ENCODE measurements around the gene MEGF11.

DNA sequence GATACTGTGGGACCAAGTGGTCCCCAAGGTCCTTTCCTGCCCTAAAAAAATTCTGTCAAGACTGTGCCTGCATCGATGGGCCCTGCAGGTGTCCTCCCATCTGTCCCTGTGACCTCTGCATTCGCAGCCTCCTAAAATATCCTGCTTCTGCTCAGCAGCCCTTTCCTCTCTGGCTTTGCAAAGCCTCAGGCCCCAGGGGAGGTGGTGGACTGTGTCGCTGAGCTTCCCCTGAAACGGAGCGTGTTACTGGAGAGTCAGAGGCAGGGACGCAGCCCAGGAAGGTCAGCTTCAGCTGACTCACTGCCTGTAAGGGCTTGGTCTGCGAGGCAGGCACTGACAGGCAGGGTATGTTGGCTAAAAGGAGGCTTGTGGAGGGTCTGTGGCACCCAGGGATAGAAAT is 274.2 kb downstream of the MEGF11 start:
- TF ChIP-seq, protein P1, sequence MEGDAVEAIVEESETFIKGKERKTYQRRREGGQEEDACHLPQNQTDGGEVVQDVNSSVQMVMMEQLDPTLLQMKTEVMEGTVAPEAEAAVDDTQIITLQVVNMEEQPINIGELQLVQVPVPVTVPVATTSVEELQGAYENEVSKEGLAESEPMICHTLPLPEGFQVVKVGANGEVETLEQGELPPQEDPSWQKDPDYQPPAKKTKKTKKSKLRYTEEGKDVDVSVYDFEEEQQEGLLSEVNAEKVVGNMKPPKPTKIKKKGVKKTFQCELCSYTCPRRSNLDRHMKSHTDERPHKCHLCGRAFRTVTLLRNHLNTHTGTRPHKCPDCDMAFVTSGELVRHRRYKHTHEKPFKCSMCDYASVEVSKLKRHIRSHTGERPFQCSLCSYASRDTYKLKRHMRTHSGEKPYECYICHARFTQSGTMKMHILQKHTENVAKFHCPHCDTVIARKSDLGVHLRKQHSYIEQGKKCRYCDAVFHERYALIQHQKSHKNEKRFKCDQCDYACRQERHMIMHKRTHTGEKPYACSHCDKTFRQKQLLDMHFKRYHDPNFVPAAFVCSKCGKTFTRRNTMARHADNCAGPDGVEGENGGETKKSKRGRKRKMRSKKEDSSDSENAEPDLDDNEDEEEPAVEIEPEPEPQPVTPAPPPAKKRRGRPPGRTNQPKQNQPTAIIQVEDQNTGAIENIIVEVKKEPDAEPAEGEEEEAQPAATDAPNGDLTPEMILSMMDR (IDR thresholded peaks at IDR 0.05; ENCODE audit: insufficient read depth, low read length): no peak
- TF ChIP-seq, protein P2, sequence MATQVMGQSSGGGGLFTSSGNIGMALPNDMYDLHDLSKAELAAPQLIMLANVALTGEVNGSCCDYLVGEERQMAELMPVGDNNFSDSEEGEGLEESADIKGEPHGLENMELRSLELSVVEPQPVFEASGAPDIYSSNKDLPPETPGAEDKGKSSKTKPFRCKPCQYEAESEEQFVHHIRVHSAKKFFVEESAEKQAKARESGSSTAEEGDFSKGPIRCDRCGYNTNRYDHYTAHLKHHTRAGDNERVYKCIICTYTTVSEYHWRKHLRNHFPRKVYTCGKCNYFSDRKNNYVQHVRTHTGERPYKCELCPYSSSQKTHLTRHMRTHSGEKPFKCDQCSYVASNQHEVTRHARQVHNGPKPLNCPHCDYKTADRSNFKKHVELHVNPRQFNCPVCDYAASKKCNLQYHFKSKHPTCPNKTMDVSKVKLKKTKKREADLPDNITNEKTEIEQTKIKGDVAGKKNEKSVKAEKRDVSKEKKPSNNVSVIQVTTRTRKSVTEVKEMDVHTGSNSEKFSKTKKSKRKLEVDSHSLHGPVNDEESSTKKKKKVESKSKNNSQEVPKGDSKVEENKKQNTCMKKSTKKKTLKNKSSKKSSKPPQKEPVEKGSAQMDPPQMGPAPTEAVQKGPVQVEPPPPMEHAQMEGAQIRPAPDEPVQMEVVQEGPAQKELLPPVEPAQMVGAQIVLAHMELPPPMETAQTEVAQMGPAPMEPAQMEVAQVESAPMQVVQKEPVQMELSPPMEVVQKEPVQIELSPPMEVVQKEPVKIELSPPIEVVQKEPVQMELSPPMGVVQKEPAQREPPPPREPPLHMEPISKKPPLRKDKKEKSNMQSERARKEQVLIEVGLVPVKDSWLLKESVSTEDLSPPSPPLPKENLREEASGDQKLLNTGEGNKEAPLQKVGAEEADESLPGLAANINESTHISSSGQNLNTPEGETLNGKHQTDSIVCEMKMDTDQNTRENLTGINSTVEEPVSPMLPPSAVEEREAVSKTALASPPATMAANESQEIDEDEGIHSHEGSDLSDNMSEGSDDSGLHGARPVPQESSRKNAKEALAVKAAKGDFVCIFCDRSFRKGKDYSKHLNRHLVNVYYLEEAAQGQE (IDR thresholded peaks at IDR 0.05; ENCODE audit: insufficient replicate concordance, low read depth): no peak
- TF ChIP-seq POLR2AphosphoS5 (IDR thresholded peaks at IDR 0.05; ENCODE audit: low read depth): no peak
